WTC11 (cell line): ENCODE results near the gene RAB3IP. TPM values are rescaled to one million over a fixed set of nuclear protein-coding genes. Genes with fewer than 3 reads are reported as not detected.

Experiments used
- ATAC-seq: fragments of 200-7000 bp; cut with Tn5 transposase; 2 replicates; pipeline ENCODE4 v1.10.0; 2021; ENCODE audit warnings: mild to moderate bottlenecking, moderate library complexity
- CTCF ChIA-PET: fragments of 300-600 bp; sonication (Branson Sonifier 250); formaldehyde crosslinking; loops from one replicate; lab custom pipeline; 2021; ENCODE audit warnings: antibody characterized with exemption; lab: Charles Lee
- POLR2A ChIA-PET: fragments of 350-600 bp; sonication (Branson Sonifier 250); formaldehyde crosslinking; loops from one replicate; lab custom pipeline; 2021; ENCODE audit warnings: antibody characterized with exemption; lab: Charles Lee
- DNase-seq: peaks from one replicate; pipeline ENCODE4 v3.0.0; 2021; ENCODE audit warnings: low spot score
- H3K27ac Mint-ChIP-seq: 2 replicates; pipeline ENCODE4 v1.8.0; 2021; ENCODE audit warnings: mixed read lengths
- H3K27me3 Mint-ChIP-seq: 2 replicates; pipeline ENCODE4 v1.8.0; 2021; ENCODE audit warnings: low read depth, mild to moderate bottlenecking, moderate library complexity, mixed read lengths
- H3K36me3 Mint-ChIP-seq: 2 replicates; pipeline ENCODE4 v1.8.0; 2021; ENCODE audit warnings: mixed read lengths
- H3K4me1 Mint-ChIP-seq: 2 replicates; pipeline ENCODE4 v1.8.0; 2022; ENCODE audit warnings: mixed read lengths
- H3K4me3 Mint-ChIP-seq: 2 replicates; pipeline ENCODE4 v1.8.0; 2021; ENCODE audit warnings: mild to moderate bottlenecking, moderate library complexity, mixed read lengths
- H3K9me3 Mint-ChIP-seq: 2 replicates; pipeline ENCODE4 v1.8.0; 2021; ENCODE audit warnings: mixed read lengths
- ARID4B ChIP-seq: sonication (generic); formaldehyde crosslinking; IDR thresholded peaks from 2 replicates; pipeline ENCODE4 v1.8.0; 2023; ENCODE audit warnings: missing genetic modification reagents, mild to moderate bottlenecking, borderline replicate concordance
- CREM ChIP-seq: sonication (generic); formaldehyde crosslinking; IDR thresholded peaks from 2 replicates; pipeline ENCODE4 v1.8.1; 2022; ENCODE audit warnings: mild to moderate bottlenecking, missing genetic modification reagents, moderate library complexity
- CTCF ChIP-seq: fragments of 200-600 bp; IDR thresholded peaks from 2 replicates; pipeline ENCODE4 v1.8.0; 2022; ENCODE audit warnings: antibody characterized with exemption
- E2F5 ChIP-seq: sonication (generic); formaldehyde crosslinking; IDR thresholded peaks from 2 replicates; pipeline ENCODE4 v1.8.1; 2022; ENCODE audit warnings: mild to moderate bottlenecking, moderate library complexity, missing genetic modification reagents
- ELF4 ChIP-seq: sonication (generic); formaldehyde crosslinking; IDR thresholded peaks from 2 replicates; pipeline ENCODE4 v1.8.1; 2022; ENCODE audit warnings: low read depth, mild to moderate bottlenecking, moderate library complexity, missing genetic modification reagents
- FOXK1 ChIP-seq: sonication (generic); formaldehyde crosslinking; IDR thresholded peaks from 2 replicates; pipeline ENCODE4 v1.8.0; 2022; ENCODE audit warnings: mild to moderate bottlenecking, moderate library complexity, missing genetic modification reagents
- FOXP4 ChIP-seq: sonication (generic); formaldehyde crosslinking; IDR thresholded peaks from 2 replicates; pipeline ENCODE4 v1.8.0; 2022; ENCODE audit warnings: mild to moderate bottlenecking, missing genetic modification reagents
- HMGA2 ChIP-seq: fragments of 250-450 bp; sonication (Bioruptor Pico); IDR thresholded peaks from 2 replicates; pipeline ENCODE4 v1.4.0; 2021; ENCODE audit warnings: mild to moderate bottlenecking, moderate library complexity
- HMGXB4 ChIP-seq: sonication (generic); formaldehyde crosslinking; IDR thresholded peaks from 2 replicates; pipeline ENCODE4 v1.8.1; 2023; ENCODE audit warnings: mild to moderate bottlenecking, moderate library complexity, missing genetic modification reagents
- NFATC4 ChIP-seq: fragments of 250-450 bp; sonication (Bioruptor Pico); IDR thresholded peaks from 2 replicates; pipeline ENCODE4 v1.9.0; 2021; ENCODE audit warnings: mild to moderate bottlenecking
- NR1H2 ChIP-seq: sonication (generic); formaldehyde crosslinking; IDR thresholded peaks from 2 replicates; pipeline ENCODE4 v1.9.0; 2021; ENCODE audit warnings: mild to moderate bottlenecking, moderate library complexity, missing genetic modification reagents
- NR3C1 ChIP-seq: sonication (generic); formaldehyde crosslinking; conservative IDR thresholded peaks from 2 replicates; pipeline ENCODE4 v1.8.1; 2023; ENCODE audit warnings: low read depth, mild to moderate bottlenecking, missing genetic modification reagents
- OVOL2 ChIP-seq: fragments of 250-450 bp; sonication (Bioruptor Pico); IDR thresholded peaks from 2 replicates; pipeline ENCODE4 v1.9.0; 2021; ENCODE audit warnings: mild to moderate bottlenecking, borderline replicate concordance
- PREB ChIP-seq: sonication (generic); formaldehyde crosslinking; IDR thresholded peaks from 2 replicates; pipeline ENCODE4 v1.8.1; 2022; ENCODE audit warnings: mild to moderate bottlenecking, missing genetic modification reagents, moderate library complexity, borderline replicate concordance
- RELA ChIP-seq: sonication (generic); formaldehyde crosslinking; IDR thresholded peaks from 2 replicates; pipeline ENCODE4 v1.8.1; 2022; ENCODE audit warnings: missing genetic modification reagents, mild to moderate bottlenecking, borderline replicate concordance
- STAT6 ChIP-seq: sonication (generic); formaldehyde crosslinking; conservative IDR thresholded peaks from 2 replicates; pipeline ENCODE4 v1.8.1; 2023; ENCODE audit warnings: mild to moderate bottlenecking, low read depth, missing genetic modification reagents, moderate library complexity
- ZBTB43 ChIP-seq: sonication (generic); formaldehyde crosslinking; IDR thresholded peaks from 2 replicates; pipeline ENCODE4 v1.8.1; 2023; ENCODE audit warnings: mild to moderate bottlenecking, missing genetic modification reagents
- ZNF121 ChIP-seq: sonication (generic); formaldehyde crosslinking; IDR thresholded peaks from 2 replicates; pipeline ENCODE4 v1.8.0; 2023; ENCODE audit warnings: missing genetic modification reagents
- ZNF396 ChIP-seq: fragments of 250-450 bp; sonication (Bioruptor Pico); IDR thresholded peaks from 2 replicates; pipeline ENCODE4 v1.8.0; 2021; ENCODE audit warnings: mild to moderate bottlenecking, moderate library complexity, borderline replicate concordance
- total RNA-seq: library from RNA; stranded (reverse); gene quantifications from 3 replicates; pipeline ENCODE4 v1.2.3, GENCODE V29; 2021

RAB3IP gene
- total RNA-seq, 1 experiment from 2014 or later: 47.2 TPM

- no peak for TF ChIP-seq ELF4 (CRISPR knock-in tag)
- no peak for TF ChIP-seq STAT6 (CRISPR knock-in tag)
- TF ChIP-seq NFATC4 (CRISPR knock-in tag): no peak
- TF ChIP-seq ARID4B (CRISPR knock-in tag): no peak
- TF ChIP-seq ZNF396: no peak
- no peak for TF ChIP-seq FOXP4
- TF ChIP-seq FOXK1 (CRISPR knock-in tag): no peak
- no peak for TF ChIP-seq PREB (CRISPR knock-in tag)
- no peak for TF ChIP-seq ZBTB43 (CRISPR knock-in tag)
- no peak for TF ChIP-seq HMGXB4 (CRISPR knock-in tag)
- TF ChIP-seq ZNF121 (CRISPR knock-in tag): no peak
These were observed 102.1 kb downstream of the RAB3IP start (continued) for GRCh38 chr12:69840727-69841126.

- Mint-ChIP-seq H3K4me3 (no peak overlapping the region), H3K27ac (no peak overlapping the region), H3K4me1 (no peaks in the 10 kb centered on the region), H3K27me3 (no peaks in the 10 kb centered on the region), H3K9me3 (no peaks in the 10 kb centered on the region), H3K36me3 (no peaks in the 10 kb centered on the region)
- ChIA-PET CTCF (no interaction called here), POLR2A (no interaction called here)
- ATAC-seq (no peak), DNase-seq (no peak)
- TF ChIP-seq E2F5 (CRISPR knock-in tag) (no peak), ZNF121 (CRISPR knock-in tag) (no peak), NR1H2 (CRISPR knock-in tag) (no peak), RELA (CRISPR knock-in tag) (no peak), HMGA2 (CRISPR knock-in tag) (no peak), CREM (CRISPR knock-in tag) (no peak), CTCF (no peak), NR3C1 (CRISPR knock-in tag) (no peak), OVOL2 (CRISPR knock-in tag) (no peak), ZBTB43 (CRISPR knock-in tag) (no peak)
These were observed 104.9 kb downstream of the RAB3IP start for GRCh38 chr12:69843608-69844007.
